RKO (cell line): ENCODE results near the gene TES.

ENCODE experiments used
- DNase-seq: peaks from one replicate; pipeline ENCODE4 v3.0.0-alpha.2; 2016; ENCODE audit warnings: low spot score

Gene TES

GRCh38 chr7:116194115-116194514 lies 16.2 kb upstream of the TES start:
- no peak for DNase-seq

GRCh38 chr7:116195451-116195850 lies 14.9 kb upstream of the TES start:
- peak; percentile 74 for DNase-seq

GRCh38 chr7:116196947-116197346 lies 13.4 kb upstream of the TES start:
- no peak for DNase-seq

- DNase-seq = no peak
These were observed 13.0 kb upstream of the TES start for GRCh38 chr7:116197360-116197759.

- no peak for DNase-seq
These were observed 11.5 kb upstream of the TES start for GRCh38 chr7:116198748-116199410.

GRCh38 chr7:116200963-116201362 lies 9.4 kb upstream of the TES start:
- no peak for DNase-seq

- no peak for DNase-seq
These were observed 4.2 kb upstream of the TES start for GRCh38 chr7:116206141-116206540.

GRCh38 chr7:116208919-116209318 lies 1.4 kb upstream of the TES start:
- DNase-seq = no peak

GRCh38 chr7:116209561-116210070 lies 723 bp upstream of the TES start:
- peak; percentile 29 for DNase-seq

GRCh38 chr7:116211006-116211912 lies 920 bp downstream of the TES start:
- DNase-seq = peak; percentile 98

- peak; percentile 65 for DNase-seq
These were observed 1.7 kb downstream of the TES start for GRCh38 chr7:116211913-116212596.

GRCh38 chr7:116212869-116213268 lies 2.5 kb downstream of the TES start:
- no peak for DNase-seq

- DNase-seq = no peak
These were observed 3.2 kb downstream of the TES start for GRCh38 chr7:116213361-116214130.

GRCh38 chr7:116214921-116215320 lies 4.6 kb downstream of the TES start:
- DNase-seq = no peak

- DNase-seq = no peak
These were observed 5.2 kb downstream of the TES start for GRCh38 chr7:116215551-116215950.

GRCh38 chr7:116216956-116217571 lies 6.7 kb downstream of the TES start:
- DNase-seq = peak; percentile 52

GRCh38 chr7:116218051-116218645 lies 7.8 kb downstream of the TES start:
- peak; percentile 30 for DNase-seq

GRCh38 chr7:116218747-116219146 lies 8.4 kb downstream of the TES start:
- DNase-seq = no peak

- no peak for DNase-seq
These were observed 8.9 kb downstream of the TES start for GRCh38 chr7:116219288-116219687.

GRCh38 chr7:116219834-116220233 lies 9.5 kb downstream of the TES start:
- no peak for DNase-seq

- DNase-seq = no peak
These were observed 12.2 kb downstream of the TES start for GRCh38 chr7:116222501-116222900.
